Measurements from ENCODE around the gene PGRMC2. TPM values are rescaled to one million over a fixed set of nuclear protein-coding genes. Genes with fewer than 3 reads are reported as not detected.

PGRMC2 gene
- total RNA-seq, 2 donors from 2014 or later: 14.8 to 20.2 TPM

GRCh38 chr4:128234836-128235235, 52.8 kb downstream of the PGRMC2 start:
- TF ChIP-seq POLR2A (IDR thresholded peaks at IDR 0.05): no peak
- no peak for TF ChIP-seq CTCF (IDR thresholded peaks at IDR 0.05)
- H3K36me3 ChIP-seq (replicated peaks in 1 of 2; ENCODE audit: insufficient read depth in 1 of 2, low read depth in 2 of 2): no peaks in the 10 kb centered on the region
- no peak for DNase-seq
- no peak overlapping the region for H3K4me3 ChIP-seq
- intact Hi-C loops (cut with DNase I): no loop called here
- ATAC-seq: no peak
- no peaks in the 10 kb centered on the region for H3K27me3 ChIP-seq
- H3K9me3 ChIP-seq: no peaks in the 10 kb centered on the region
- 87 to 94% methylated on average over 3 of the region's 3 CpGs for WGBS, 2 donors
- no peak overlapping the region for H3K27ac ChIP-seq
- H3K4me1 ChIP-seq: no peaks in the 10 kb centered on the region

- Histone ChIP-seq H3K4me1 (no peaks in the 10 kb centered on the region), H3K36me3 (replicated peaks in 1 of 2; ENCODE audit: insufficient read depth in 1 of 2, low read depth in 2 of 2) (no peaks in the 10 kb centered on the region), H3K4me3 (no peak overlapping the region), H3K27ac (no peak overlapping the region), H3K27me3 (no peaks in the 10 kb centered on the region), H3K9me3 (no peaks in the 10 kb centered on the region)
- DNase-seq: no peak
- ATAC-seq: no peak
- TF ChIP-seq POLR2A (IDR thresholded peaks at IDR 0.05) (no peak), CTCF (IDR thresholded peaks at IDR 0.05) (no peak)
- intact Hi-C loops (cut with DNase I): no loop called here
- WGBS, 2 donors: 78 to 81% methylated on average over 3 of the region's 3 CpGs
Observed at GRCh38 chr4:128232719-128233118, 54.9 kb downstream of the PGRMC2 start.

GRCh38 chr4:128228845-128229795, 58.5 kb downstream of the PGRMC2 start:
- H3K4me1 ChIP-seq: no peaks in the 10 kb centered on the region
- peak; percentile 33 for ATAC-seq
- no peak for DNase-seq
- TF ChIP-seq CTCF (IDR thresholded peaks at IDR 0.05) (no peak), POLR2A (IDR thresholded peaks at IDR 0.05) (no peak)
- H3K4me3 ChIP-seq: no peak overlapping the region
- no peaks in the 10 kb centered on the region for H3K36me3 ChIP-seq (replicated peaks in 1 of 2; ENCODE audit: insufficient read depth in 1 of 2, low read depth in 2 of 2)
- H3K27me3 ChIP-seq: no peaks in the 10 kb centered on the region
- 64 to 72% methylated on average over 6 of the region's 6 CpGs for WGBS, 2 donors
- intact Hi-C loops (cut with DNase I): no loop called here
- H3K27ac ChIP-seq: no peak overlapping the region
- H3K9me3 ChIP-seq: no peaks in the 10 kb centered on the region

GRCh38 chr4:128227991-128228571, 59.5 kb downstream of the PGRMC2 start:
- TF ChIP-seq POLR2A (IDR thresholded peaks at IDR 0.05) (no peak), CTCF (IDR thresholded peaks at IDR 0.05) (no peak)
- no peaks in the 10 kb centered on the region for H3K9me3 ChIP-seq
- no peak overlapping the region for H3K4me3 ChIP-seq
- no peak overlapping the region for H3K27ac ChIP-seq
- H3K4me1 ChIP-seq: no peaks in the 10 kb centered on the region
- peak; percentile 40 for ATAC-seq
- no peaks in the 10 kb centered on the region for H3K27me3 ChIP-seq
- DNase-seq: peak in 3 of 4 donors; percentile 6 to 42 (median 19)
- no peaks in the 10 kb centered on the region for H3K36me3 ChIP-seq (replicated peaks in 1 of 2; ENCODE audit: insufficient read depth in 1 of 2, low read depth in 2 of 2)
- WGBS, 2 donors: 56 to 58% methylated on average over 2 of the region's 2 CpGs
- intact Hi-C loops (cut with DNase I): no loop called here

All from body of pancreas (tissue), 4 donors.